ENCODE results near the gene PIM1.

PIM1 gene

DNA sequence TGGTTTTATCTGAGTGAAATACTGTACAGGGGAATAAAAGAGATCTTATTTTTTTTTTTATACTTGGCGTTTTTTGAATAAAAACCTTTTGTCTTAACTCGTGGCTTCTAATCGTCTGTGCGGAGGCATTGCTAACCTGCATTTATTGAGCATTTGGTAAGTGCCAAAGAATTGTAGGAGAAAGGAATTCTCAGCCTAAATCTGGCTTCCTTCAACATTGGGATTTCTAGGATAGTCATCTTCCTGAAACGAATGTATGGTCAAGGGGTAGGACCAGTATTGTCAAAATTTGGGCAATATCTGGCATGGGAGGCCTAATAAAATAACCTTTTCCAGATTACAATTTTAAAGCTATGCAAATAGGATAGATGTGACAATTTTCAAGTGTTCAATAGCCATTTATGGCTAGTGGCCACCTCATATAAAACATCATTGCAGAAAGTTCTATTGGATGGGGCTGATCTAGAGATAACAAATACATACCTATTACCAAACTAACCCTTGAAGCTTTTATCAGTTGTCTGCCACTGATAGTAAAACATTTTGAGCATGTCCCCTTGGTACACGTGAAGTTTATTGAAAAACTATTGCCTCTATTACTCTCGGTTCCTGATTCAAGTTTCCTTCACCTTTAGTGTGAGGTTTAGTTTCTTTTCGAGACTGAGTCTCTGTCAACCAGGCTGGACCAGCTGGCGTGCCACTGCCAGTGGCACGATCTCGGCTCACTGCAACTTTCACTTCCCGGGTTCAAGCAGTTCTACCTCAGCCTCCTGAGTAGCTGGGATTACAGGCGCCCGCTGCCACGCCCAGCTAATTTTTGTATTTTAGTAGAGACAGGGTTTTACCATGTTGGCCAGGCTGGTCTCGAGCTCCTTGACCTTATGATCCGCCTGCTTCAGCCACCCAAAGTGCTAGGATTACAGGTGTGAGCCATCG lies 5.6 kb downstream of the PIM1 start:
- no peak for DNase-seq (ENCODE audit: low read depth in 1 of 2, low spot score in 1 of 2)
- Histone ChIP-seq H3K4me3 (replicated peaks; ENCODE audit: insufficient read depth, low read length) (no peak overlapping the region), H3K27me3 (ENCODE audit: insufficient read depth, poor library complexity, severe bottlenecking) (no peaks in the 10 kb centered on the region), H3K27ac (replicated peaks) (no peak overlapping the region)
- no peak for TF ChIP-seq POLR2AphosphoS5 (IDR thresholded peaks at IDR 0.05; ENCODE audit: low read depth)
- TF ChIP-seq, protein P1, sequence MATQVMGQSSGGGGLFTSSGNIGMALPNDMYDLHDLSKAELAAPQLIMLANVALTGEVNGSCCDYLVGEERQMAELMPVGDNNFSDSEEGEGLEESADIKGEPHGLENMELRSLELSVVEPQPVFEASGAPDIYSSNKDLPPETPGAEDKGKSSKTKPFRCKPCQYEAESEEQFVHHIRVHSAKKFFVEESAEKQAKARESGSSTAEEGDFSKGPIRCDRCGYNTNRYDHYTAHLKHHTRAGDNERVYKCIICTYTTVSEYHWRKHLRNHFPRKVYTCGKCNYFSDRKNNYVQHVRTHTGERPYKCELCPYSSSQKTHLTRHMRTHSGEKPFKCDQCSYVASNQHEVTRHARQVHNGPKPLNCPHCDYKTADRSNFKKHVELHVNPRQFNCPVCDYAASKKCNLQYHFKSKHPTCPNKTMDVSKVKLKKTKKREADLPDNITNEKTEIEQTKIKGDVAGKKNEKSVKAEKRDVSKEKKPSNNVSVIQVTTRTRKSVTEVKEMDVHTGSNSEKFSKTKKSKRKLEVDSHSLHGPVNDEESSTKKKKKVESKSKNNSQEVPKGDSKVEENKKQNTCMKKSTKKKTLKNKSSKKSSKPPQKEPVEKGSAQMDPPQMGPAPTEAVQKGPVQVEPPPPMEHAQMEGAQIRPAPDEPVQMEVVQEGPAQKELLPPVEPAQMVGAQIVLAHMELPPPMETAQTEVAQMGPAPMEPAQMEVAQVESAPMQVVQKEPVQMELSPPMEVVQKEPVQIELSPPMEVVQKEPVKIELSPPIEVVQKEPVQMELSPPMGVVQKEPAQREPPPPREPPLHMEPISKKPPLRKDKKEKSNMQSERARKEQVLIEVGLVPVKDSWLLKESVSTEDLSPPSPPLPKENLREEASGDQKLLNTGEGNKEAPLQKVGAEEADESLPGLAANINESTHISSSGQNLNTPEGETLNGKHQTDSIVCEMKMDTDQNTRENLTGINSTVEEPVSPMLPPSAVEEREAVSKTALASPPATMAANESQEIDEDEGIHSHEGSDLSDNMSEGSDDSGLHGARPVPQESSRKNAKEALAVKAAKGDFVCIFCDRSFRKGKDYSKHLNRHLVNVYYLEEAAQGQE (IDR thresholded peaks at IDR 0.05; ENCODE audit: insufficient replicate concordance, low read depth): no peak
- no peak for TF ChIP-seq GABPA (IDR thresholded peaks at IDR 0.05; ENCODE audit: low read depth)
- no peak for TF ChIP-seq SPI1 (IDR thresholded peaks at IDR 0.05; ENCODE audit: borderline replicate concordance, low read depth)
- no peak for TF ChIP-seq CTCF (IDR thresholded peaks at IDR 0.05; ENCODE audit: insufficient read depth, low read length)

GRCh38 chr6:37176268-37177076 lies 6.5 kb downstream of the PIM1 start:
- no peak for DNase-seq (ENCODE audit: low read depth in 1 of 2, low spot score in 1 of 2)
- Histone ChIP-seq H3K27ac (replicated peaks) (peak overlapping the region; percentile 64), H3K27me3 (ENCODE audit: insufficient read depth, poor library complexity, severe bottlenecking) (no peaks in the 10 kb centered on the region), H3K4me3 (replicated peaks; ENCODE audit: insufficient read depth, low read length) (no peak overlapping the region)
- TF ChIP-seq, protein P1 (IDR thresholded peaks at IDR 0.05; ENCODE audit: insufficient replicate concordance, low read depth): no peak
- TF ChIP-seq GABPA (IDR thresholded peaks at IDR 0.05; ENCODE audit: low read depth) (no peak), POLR2AphosphoS5 (IDR thresholded peaks at IDR 0.05; ENCODE audit: low read depth) (no peak), SPI1 (IDR thresholded peaks at IDR 0.05; ENCODE audit: borderline replicate concordance, low read depth) (no peak), CTCF (IDR thresholded peaks at IDR 0.05; ENCODE audit: insufficient read depth, low read length) (no peak)

- H3K27ac ChIP-seq (replicated peaks): peak overlapping the region; percentile 64
- TF ChIP-seq, protein P1 (IDR thresholded peaks at IDR 0.05; ENCODE audit: insufficient replicate concordance, low read depth): peak; percentile 65
- TF ChIP-seq CTCF (IDR thresholded peaks at IDR 0.05; ENCODE audit: insufficient read depth, low read length) (no peak), POLR2AphosphoS5 (IDR thresholded peaks at IDR 0.05; ENCODE audit: low read depth) (peak; percentile 36; the same call in 1 of the 2 replicates), GABPA (IDR thresholded peaks at IDR 0.05; ENCODE audit: low read depth) (no peak), SPI1 (IDR thresholded peaks at IDR 0.05; ENCODE audit: borderline replicate concordance, low read depth) (peak; percentile 72; the same call in 1 of the 2 replicates)
- no peaks in the 10 kb centered on the region for H3K27me3 ChIP-seq (ENCODE audit: insufficient read depth, poor library complexity, severe bottlenecking)
- H3K4me3 ChIP-seq (replicated peaks; ENCODE audit: insufficient read depth, low read length): no peak overlapping the region
- peak in 1 of 2 experiments; percentile 80 for DNase-seq (ENCODE audit: low read depth in 1 of 2, low spot score in 1 of 2)
These were observed 7.4 kb downstream of the PIM1 start for GRCh38 chr6:37177077-37177934.

Measured in HL-60 (cell line).